Measurements from ENCODE around the gene ADGRF3.
"Not testable (repeated sequence)": the region's sequence is repeated elsewhere in the genome, so short reads cannot be mapped to it uniquely, and the experiment has no call there.

ADGRF3 gene

DNA sequence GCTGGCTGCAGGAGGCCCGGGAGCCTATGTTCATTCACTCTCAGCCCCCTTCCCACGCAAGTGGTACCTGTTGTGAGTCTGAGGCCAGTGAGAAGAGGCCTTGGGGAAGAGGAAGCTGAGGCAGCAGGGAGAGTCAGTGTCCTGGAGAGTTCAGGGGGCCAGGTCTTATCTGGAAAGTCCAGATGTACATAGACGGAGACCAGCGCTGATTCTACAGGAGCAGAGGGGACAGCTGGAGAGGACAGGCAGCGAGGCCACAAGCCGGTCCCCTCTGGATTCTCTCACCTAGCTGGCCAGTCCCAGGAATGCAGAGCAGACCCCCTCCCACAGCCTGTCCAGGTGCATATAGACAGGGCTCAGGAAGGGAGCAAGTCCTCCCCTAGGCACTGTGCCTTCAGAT, 29.7 kb downstream of the ADGRF3 start:
- DNase-seq (ENCODE audit: low read depth), result no peak

DNA sequence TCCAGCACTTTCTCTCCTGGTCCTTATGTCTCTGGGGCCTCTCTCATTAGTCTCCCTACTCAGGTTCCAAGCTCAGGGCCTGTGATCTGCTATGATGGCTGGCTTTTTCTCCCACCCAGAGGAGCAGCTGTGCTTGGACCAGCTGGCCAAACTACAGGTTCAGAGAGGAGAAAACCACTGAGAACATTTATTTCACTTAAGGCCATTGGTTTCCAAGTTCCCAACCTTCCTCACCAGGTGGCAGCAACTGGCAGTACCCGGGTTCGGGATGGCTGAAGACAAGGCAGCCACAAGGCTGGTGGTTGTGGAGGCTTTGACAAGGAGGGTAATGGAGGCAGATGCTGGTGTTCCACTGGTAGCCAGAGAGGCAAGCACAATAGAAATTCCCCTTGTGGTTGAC, 30.5 kb downstream of the ADGRF3 start:
- peak; percentile 43 for DNase-seq (ENCODE audit: low read depth)

DNA sequence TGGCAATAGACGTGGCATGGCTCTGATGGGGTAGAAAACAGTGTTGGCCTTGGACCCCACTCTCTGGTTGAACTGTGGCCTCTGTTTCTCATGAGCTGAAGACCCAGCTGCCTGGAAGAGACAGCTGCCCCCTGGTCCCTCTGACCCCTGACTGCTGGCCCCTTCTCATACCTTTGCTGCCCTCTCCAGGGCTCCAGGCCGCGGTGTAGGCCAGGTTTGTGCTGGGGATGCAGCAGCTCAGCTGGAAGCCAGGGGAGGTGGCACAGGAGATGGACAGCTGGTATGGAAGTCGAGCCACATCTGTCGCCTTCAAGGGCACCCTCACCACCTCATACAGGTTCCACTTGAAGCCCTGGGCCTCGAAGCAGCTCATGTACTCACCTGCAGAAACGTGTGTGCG, 32.3 kb downstream of the ADGRF3 start:
- DNase-seq (ENCODE audit: low read depth), result no peak

DNA sequence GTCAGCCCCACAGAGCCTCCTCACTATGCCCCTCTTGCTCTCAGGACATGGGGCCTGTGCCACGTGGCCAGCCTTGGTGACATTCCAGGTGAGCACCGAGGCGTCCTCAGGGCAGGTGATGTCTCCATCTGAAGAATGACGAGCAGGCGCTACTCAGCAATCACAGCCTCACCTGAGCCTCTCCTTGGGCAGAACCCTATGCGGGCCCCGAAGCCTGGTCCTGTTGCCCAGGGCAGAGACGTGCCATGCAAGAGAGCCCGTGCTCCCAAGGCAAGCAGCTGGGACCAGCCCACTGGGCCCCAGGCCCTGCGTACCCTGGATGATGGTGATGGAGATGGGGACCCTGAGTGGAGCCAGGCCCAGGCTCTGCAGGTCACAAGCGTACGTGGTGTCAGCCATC, 33.1 kb downstream of the ADGRF3 start:
- DNase-seq (ENCODE audit: low read depth), result no peak

DNA sequence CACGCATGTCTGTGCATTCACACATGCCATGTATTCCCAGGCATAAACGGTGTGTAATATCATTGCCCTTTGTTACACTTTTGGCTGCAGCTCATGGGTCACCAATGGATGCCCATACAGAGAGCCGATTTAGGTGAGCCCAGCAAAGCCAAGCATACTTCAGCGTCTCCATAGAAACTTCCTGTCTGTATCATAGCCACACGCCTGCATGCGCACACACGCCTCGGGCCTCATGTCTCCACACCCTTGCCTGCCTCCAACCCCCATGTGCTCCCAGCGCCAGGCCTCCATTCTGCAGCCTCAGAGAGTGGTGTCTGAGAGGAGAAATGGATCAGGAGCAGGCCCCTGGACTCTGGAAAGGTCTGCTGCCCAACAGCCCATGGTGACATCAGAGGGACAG, 34.1 kb downstream of the ADGRF3 start:
- no peak for DNase-seq (ENCODE audit: low read depth)

DNA sequence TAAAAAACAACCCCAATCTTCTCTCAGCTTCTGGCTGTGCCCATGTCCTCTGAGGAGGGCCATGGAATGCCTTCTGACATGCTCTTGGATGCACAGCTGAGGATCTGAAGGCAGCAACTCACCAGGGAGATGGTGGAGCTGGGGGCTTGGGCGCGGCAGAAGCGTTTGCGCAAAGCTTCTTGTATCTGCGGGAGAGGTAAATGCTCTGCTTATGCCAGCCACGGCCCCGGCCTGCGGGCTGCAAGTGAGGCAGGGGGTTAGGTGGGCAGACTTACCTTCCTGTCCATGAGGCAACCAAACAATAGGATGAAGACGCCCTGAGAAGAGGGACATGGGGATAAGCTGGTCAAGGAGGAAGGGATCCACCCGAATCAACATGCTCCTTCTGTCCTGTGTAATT, 36.7 kb downstream of the ADGRF3 start:
- DNase-seq (ENCODE audit: low read depth), result no peak

DNA sequence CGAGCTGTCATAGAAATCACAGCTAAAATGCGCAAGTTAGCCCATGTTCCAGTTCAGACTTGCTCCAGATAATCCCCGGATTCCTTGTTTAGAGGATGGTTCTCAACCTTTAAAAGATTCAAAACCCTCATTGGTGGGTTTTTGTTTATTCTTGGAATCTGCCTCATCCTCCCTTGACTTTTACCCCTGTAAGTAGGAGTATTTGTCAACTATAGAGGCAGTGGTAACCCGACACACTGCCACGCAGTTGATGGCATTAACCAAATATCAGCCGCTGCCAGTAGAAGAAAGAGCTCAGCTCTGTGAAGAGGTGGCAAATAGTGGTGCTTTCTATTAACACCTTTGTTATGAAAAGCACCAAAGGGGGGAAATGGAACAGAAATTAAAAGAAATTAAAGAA, 41.0 kb downstream of the ADGRF3 start:
- DNase-seq (ENCODE audit: low read depth), result no peak

DNA sequence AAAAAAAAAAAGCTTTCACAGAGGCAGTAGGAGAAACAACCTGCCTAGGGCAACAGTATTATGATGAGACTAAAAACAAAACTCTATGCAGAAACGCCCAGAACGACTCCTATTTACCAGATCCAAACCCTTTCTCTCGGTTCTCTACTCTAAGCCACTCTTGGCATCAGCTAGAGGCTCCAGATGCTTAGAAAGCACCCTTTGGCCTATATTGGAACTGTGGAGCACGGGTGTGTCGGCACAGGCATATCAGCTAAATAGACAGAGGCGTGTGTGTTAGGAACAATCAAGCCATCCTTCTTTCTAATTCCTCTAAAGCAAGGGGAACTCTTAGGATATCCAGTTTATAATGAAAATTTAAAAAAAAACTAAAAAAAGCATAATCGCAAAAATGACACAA, 41.5 kb downstream of the ADGRF3 start:
- not testable (repeated sequence) for DNase-seq (ENCODE audit: low read depth)

DNA sequence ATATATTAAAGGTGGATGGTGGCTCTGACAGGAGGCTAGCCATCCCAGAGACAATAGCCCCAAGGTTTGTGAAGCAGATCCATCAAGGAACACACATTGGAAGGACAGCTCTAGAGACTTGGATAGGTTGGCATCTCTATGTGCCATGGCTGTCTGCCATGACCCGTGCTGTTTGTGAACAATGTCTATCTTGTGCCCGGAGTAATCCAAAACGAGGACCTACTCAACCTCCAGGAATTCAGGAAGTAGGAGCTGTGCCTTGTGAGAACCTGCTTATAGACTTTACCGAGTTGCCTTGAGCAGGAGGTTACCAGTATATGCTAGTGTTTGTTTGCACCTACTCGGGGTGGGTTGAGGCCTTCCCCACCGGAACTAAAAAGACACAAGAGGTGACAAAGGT, 43.7 kb downstream of the ADGRF3 start:
- DNase-seq (ENCODE audit: low read depth), result no peak

DNA sequence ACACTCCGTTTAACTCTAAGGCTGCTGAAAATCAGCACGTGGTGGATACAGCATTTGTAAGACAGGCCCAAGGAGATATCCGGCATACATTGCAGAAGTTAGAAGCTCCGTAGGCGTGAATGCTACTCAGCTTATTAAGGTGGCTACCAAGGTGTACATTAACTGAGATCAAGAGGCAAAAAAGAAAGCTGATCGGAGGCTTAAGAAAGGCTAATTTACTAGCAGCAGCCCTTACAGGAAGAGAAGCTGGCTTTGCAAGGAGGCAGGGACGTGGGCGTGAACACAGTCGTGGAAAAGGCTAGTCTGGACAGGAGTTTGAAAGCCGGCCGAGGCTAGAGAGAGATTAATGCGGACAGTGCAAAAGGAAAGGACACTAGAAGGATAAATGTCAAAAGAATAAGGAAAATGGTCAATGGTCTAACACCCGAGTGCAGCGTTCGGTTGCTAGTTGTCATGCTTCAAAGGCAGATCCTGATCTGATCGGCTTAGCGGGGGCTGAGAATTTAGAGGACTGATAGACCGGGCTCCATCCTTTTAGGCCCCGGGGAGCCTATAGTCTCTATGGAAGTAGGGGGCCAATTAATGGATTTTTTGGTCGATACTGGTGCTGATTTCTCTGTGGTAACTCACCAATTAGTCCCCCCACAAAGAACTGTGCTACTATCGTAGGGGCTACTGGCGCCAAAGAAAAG, 46.2 kb downstream of the ADGRF3 start:
- peak; percentile 12 for DNase-seq (ENCODE audit: low read depth)

DNA sequence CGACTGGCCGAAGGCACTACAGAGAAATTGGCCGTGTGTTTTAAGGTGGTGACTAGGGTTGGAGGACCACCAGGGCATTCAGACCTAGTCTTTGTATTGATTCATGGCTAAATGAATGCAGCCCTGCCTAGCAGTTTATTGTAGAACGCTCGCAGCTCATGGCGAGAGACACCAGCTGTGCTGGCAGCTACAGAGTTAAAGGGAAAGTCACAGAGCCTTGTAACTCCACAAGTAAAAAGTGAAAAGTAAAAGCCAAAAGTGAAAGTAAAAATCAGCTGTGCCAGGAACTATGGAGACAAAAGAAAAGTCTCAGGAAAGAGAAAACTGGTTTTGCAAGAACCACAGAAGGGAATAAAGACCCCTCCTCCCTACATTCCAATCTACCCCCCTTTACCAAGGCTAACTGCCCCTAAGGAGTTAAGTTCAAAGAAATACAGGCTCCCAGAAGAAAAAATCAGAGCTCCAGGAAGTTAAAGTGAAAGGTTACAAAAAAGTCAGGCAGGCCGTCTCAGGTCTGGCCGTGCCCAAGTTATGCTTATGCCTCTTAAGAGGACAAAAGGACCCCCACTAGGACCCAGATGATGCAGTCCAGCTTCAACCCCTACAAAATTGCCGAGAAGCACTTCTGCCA, 47.0 kb downstream of the ADGRF3 start:
- peak; percentile 65 for DNase-seq (ENCODE audit: low read depth)

DNA sequence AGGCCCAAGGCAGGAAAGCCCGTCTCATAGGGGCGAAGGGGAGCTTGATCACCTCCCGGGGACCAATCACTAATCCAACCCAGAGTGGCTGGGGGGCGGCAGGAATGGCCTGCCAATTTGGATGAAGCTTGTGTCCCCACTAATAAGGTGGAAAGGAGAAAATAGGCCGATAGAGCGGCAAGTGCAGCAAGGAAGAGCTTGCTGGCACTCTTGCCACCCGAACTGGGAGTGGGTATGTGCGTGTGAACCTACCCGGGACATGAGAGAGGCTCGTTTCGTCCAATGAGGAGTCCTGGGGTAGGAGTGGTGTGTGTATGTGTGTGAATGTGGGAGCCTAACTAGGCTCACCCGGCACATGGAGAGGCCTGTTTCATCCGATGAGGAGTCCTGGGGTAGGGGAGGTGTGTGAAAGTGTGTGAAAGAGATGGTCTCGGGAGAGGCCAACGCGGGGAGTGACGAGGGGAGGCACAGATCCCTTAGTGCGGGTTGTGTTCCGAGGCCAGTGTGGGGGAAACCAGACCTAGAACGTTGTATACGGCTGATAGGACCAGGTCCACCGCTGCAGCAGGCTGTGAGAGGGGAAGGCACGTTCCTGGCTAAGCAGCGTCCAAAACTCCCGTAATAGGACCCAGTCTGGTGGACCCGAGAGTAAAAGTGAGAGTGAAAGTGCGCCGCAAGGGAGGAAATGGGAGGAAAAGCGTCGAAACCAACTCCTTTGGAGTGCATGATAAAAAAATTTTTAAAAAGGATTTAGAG, 47.8 kb downstream of the ADGRF3 start:
- DNase-seq (ENCODE audit: low read depth), result peak; percentile 64

DNA sequence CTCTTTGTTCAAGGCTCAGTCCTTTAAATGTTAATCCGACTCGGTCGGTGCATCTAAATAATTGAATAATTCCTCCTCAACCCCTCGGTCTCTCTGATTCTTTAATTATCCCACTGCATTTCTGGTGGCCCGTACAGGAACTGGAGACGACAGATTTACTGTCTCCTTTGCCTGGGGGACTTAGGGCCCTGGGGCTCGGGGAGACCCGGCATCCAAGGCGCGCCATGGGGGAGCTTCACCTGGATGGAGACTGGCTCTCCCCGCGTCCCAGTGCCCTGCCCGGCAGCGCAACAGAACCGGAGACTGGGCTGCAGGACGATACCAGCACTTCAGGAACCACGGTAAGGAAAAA, 48.3 kb downstream of the ADGRF3 start:
- DNase-seq (ENCODE audit: low read depth), result no peak

DNA sequence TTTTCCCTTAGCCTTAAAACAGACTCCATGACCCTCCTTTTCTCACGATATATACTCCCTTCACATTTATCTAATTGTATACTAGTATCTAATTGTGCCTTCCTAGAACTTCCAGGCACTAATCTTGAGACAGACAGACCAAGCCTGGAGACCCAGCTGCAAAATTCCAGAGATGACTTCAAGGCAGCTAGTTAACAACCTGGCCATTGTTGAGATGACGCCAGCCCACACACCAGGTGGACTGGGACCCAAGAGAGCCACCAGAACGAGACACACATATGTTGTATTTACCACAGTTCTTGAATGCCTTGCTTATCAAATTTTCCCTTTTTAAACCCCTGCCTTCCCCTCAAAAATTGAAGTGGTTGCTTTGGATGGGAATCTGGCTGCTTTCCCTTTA, 49.5 kb downstream of the ADGRF3 start:
- DNase-seq (ENCODE audit: low read depth), result no peak

DNA sequence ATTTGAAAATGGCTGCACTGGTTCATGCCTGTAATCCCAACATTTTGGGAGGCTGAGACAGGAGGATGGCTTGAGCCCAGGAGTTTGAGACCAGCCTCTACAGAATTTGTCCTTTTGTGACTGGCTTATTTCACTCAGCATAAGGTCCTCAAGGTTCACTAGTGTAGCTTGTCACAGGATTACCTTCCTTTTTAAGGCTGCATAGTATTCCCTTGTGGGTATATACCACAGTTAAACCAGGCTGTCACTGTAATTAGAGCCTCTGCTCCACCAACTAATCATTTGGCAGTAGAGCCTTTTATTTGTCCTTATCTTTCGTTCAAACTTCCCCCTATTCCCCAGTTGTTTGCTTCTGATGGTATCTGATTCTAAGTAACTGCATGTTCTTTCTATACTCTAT, 51.1 kb downstream of the ADGRF3 start:
- DNase-seq (ENCODE audit: low read depth), result no peak

DNA sequence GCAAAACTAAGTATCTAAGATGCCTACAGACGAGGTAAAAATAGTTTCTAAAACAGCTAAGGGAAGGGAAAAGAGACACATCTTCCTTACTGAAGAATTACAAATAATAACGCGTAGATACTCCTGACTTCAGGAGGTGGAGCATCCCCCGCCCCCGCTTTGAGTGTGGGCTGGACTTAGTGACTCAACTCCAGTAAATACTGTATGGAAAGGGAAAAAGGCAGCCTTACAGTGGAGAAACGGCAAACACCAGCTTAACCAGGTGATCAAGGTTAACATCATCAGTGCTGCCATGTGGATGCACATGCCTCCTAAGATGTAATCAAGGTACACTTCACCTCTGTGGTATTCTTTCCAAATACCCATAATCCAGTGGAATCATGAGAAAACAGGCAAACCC, 53.9 kb downstream of the ADGRF3 start:
- DNase-seq (ENCODE audit: low read depth), result no peak

DNA sequence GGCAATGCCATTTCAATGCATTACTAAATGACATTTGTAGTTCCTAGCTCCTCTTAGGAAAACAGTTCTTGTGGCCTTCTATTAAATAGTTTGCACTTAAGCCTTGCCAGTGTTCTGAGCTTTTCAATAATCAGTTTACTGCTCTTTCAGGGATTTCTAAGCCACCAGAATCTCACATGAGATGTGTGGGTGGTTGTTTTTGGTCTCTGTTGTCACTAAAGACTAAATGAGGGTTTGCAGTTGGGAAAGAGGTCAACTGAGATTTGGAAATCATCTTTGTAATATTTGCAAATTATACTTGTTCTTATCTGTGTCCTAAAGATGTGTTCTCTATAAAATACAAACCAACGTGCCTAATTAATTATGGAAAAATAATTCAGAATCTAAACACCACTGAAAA, 56.6 kb downstream of the ADGRF3 start:
- DNase-seq (ENCODE audit: low read depth), result no peak

DNA sequence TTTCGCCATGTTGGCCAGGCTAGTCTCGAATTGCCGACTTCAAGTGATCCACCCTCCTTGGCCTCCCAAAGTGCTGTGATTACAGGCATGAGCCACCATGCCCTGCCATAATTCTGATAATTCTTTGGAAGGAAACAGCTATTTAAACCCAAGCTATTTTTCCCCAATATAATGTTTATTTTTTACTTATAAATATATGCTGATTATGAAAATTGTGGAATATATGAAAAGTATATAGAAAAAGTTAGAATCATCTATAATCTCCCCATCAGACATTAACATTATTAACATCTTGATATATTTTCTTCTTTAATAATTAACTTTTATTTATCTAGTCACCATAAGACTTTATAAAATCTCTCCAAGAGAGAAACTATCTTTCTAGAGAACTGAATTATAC, 60.7 kb downstream of the ADGRF3 start:
- no peak for DNase-seq (ENCODE audit: low read depth)

DNA sequence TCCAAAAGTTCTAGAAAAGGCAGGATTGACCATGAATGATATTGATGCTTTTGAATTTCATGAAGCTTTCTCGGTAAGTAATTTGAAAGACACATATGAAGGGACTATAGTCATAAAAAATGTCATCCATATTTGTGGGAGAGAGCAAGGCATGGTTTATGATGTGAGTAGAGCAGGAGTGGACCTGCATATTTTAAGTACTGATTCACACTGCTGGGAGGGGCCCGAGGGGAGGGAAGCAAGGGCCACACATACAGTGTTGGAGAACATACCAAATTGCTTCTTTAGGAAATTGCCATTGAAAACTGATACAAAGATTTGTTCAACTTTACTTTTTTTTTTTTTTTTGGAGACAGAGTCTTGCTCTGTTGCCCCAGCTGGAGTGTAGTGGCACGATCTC, 62.5 kb downstream of the ADGRF3 start:
- DNase-seq (ENCODE audit: low read depth), result peak; percentile 79

DNA sequence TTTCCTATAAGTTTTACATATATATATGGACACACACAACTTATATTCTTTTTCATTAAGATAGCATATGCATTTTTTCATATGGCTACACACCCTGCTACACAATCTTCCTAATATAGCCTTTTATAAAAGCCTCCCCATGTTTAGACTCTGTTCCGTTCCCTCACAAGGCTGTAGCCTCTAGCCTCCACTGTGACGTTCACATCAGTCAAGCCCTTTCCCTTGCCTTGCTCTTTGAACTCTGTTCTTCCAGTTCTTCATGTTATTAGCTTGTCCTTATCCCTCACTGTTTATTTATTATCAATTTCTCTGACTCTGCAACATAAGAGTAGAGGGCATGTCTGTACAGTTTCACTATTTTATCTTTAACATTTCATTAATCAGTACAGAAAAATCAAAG, 63.0 kb downstream of the ADGRF3 start:
- DNase-seq (ENCODE audit: low read depth), result no peak

DNA sequence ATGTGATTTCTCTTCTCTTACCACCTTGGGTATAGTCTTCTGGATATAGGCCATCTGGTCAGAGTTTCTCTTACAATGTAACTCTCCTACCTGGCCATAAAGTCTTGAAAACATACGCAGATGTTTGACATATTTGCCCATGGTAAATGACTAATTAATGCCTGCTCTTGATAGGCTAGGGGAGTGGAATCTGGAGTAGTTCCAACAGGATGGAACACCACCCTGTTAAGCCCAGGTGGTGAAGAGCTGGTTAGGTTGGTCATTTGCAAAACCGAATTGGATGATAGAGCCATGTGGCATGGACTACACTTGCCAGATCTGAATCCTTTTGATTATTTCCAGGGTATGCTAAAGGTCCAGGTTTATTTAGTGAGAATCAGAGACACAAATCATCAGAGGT, 65.4 kb downstream of the ADGRF3 start:
- DNase-seq (ENCODE audit: low read depth), result no peak

DNA sequence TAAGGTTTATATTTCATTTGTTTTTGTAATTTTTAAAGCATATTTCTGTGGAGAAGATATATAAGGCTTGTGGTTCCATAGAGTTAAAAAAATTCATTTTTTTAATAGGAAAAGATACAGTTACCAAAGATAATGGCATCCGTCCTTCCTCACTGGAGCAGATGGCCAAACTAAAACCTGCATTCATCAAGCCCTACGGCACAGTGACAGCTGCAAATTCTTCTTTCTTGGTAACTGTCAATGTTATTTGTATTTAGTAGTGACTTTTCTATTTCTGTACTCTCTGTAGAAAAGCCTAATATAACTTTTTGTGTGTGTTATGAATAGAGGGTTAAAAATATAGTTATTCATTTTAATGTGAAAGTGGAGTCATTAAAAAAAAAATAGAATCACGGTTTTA, 66.7 kb downstream of the ADGRF3 start:
- DNase-seq (ENCODE audit: low read depth), result no peak

DNA sequence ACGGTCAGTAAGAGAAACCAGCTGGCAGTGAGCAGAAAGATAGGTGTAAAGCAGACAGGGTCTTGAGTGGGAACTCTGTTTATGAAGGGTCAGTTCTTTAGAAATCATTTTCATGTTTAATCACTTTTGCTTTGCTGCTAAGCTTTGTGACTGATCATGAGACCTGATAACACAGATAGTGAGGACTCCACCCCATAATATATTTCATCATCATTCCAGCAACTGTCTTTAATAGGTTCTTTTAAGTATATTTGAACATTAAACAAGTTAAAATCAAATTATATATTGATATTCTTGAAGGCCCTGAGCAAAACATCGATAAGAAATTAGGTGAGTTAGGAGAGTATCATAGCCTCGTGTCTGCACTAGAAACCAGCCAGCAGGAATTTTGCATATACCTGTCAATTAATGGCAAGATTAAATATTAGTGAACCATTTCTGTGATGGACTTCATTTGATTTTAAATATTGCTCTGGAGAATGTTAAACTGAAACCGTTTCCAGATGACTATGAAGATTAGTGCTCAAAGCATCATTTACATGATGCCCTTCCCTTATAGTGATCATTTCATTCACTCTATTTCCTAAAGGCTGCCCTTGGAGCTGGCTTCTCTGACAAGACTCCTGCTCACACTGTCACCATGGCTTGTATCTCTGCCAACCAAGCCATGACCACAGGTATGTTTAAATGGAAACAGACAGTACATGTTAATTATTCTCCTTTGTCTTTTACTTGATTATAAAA, 69.9 kb downstream of the ADGRF3 start:
- no peak for DNase-seq (ENCODE audit: low read depth)

Data from ELR (cell line).